ENCODE measurements around the gene RASGRF2. TPM values are rescaled to one million over a fixed set of nuclear protein-coding genes. Genes with fewer than 3 reads are reported as not detected.

Gene RASGRF2
- total RNA-seq, 2 donors from 2014 or later, result 6.9 to 13.9 TPM

GRCh38 chr5:80917631-80918030 is 42.5 kb upstream of the RASGRF2 start:
- Histone ChIP-seq H3K27me3 (replicated peaks; ENCODE audit: insufficient read depth) (no peaks in the 10 kb centered on the region), H3K36me3 (no peaks in the 10 kb centered on the region), H3K27ac (no peak overlapping the region), H3K9me3 (no peaks in the 10 kb centered on the region), H3K4me3 (no peak overlapping the region), H3K4me1 (ENCODE audit: control insufficient read depth in 1 of 2, low read depth in 2 of 2) (no peaks in the 10 kb centered on the region)
- DNase-seq (ENCODE audit: low spot score) (no peak), ATAC-seq (ENCODE audit: insufficient number of reproducible peaks, low FRiP score, low read depth) (no peak)
- TF ChIP-seq CTCF (IDR thresholded peaks at IDR 0.05), result no peak

DNA sequence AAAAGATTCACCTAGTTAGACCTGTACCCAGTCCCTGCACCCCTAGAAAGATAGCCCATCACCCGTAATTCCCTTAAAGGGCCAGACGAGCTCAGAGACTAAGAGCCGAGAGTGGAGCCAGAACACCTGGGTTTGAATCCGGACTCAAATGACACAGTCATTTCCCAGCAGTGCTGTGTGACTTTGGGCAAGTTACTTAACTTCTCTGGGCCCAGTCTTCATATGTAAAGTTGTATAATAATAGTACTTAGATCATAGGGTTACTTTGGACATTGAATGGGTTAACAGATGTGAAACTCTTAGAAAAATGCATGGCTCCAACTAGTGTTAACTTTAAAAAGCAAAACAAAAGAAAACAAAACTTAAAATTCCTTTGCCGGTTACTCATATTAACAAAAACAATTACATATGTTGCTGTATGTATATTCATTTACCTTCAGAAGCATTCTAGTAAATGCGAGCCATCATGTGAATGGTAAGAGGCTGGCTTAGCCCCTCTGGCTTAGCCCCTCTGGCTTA is 40.4 kb upstream of the RASGRF2 start:
- Histone ChIP-seq H3K36me3 (no peaks in the 10 kb centered on the region), H3K27me3 (replicated peaks; ENCODE audit: insufficient read depth) (no peaks in the 10 kb centered on the region), H3K9me3 (no peaks in the 10 kb centered on the region), H3K4me3 (no peak overlapping the region), H3K4me1 (ENCODE audit: control insufficient read depth in 1 of 2, low read depth in 2 of 2) (no peaks in the 10 kb centered on the region), H3K27ac (no peak overlapping the region)
- no peak for DNase-seq (ENCODE audit: low spot score)
- TF ChIP-seq CTCF (IDR thresholded peaks at IDR 0.05), result no peak
- ATAC-seq (ENCODE audit: insufficient number of reproducible peaks, low FRiP score, low read depth), result no peak

- no peaks in the 10 kb centered on the region for H3K9me3 ChIP-seq
- no peaks in the 10 kb centered on the region for H3K4me1 ChIP-seq (ENCODE audit: control insufficient read depth in 1 of 2, low read depth in 2 of 2)
- ATAC-seq (ENCODE audit: insufficient number of reproducible peaks, low FRiP score, low read depth) (no peak), DNase-seq (ENCODE audit: low spot score) (no peak)
- no peaks in the 10 kb centered on the region for H3K27me3 ChIP-seq (replicated peaks; ENCODE audit: insufficient read depth)
- H3K27ac ChIP-seq, result no peak overlapping the region
- TF ChIP-seq CTCF (IDR thresholded peaks at IDR 0.05), result no peak
- H3K4me3 ChIP-seq, result no peak overlapping the region
- H3K36me3 ChIP-seq, result no peaks in the 10 kb centered on the region
These were observed 39.8 kb upstream of the RASGRF2 start for GRCh38 chr5:80920333-80920732.

- Histone ChIP-seq H3K9me3 (no peaks in the 10 kb centered on the region), H3K36me3 (no peaks in the 10 kb centered on the region), H3K4me1 (ENCODE audit: control insufficient read depth in 1 of 2, low read depth in 2 of 2) (no peaks in the 10 kb centered on the region), H3K4me3 (no peak overlapping the region), H3K27ac (no peak overlapping the region), H3K27me3 (replicated peaks; ENCODE audit: insufficient read depth) (no peaks in the 10 kb centered on the region)
- ATAC-seq (ENCODE audit: insufficient number of reproducible peaks, low FRiP score, low read depth), result no peak
- TF ChIP-seq CTCF (IDR thresholded peaks at IDR 0.05), result no peak
- no peak for DNase-seq (ENCODE audit: low spot score)
These were observed 39.1 kb upstream of the RASGRF2 start for GRCh38 chr5:80921026-80921425.

GRCh38 chr5:80925931-80926330 is 34.2 kb upstream of the RASGRF2 start:
- Histone ChIP-seq H3K27me3 (replicated peaks; ENCODE audit: insufficient read depth) (no peaks in the 10 kb centered on the region), H3K4me1 (ENCODE audit: control insufficient read depth in 1 of 2, low read depth in 2 of 2) (no peaks in the 10 kb centered on the region), H3K9me3 (no peaks in the 10 kb centered on the region), H3K4me3 (no peak overlapping the region), H3K36me3 (no peaks in the 10 kb centered on the region), H3K27ac (no peak overlapping the region)
- ATAC-seq (ENCODE audit: insufficient number of reproducible peaks, low FRiP score, low read depth) (no peak), DNase-seq (ENCODE audit: low spot score) (no peak)
- no peak for TF ChIP-seq CTCF (IDR thresholded peaks at IDR 0.05)
